Adrenal gland (tissue), 12 donors: Measurements from ENCODE around the gene DCPS. TPM values are rescaled to one million over a fixed set of nuclear protein-coding genes. Genes with fewer than 3 reads are reported as not detected.
A peak's percentile ranks its signal among the peaks of the same experiment; 100 is the strongest.

Experiments
- DNase-seq, 7 donors: peaks; one replicate each; pipeline ENCODE4 v3.0.0-alpha.2; 2019 to 2020
- H3K27ac ChIP-seq, 5 donors: fragments of 200-600 bp; sonication (generic) in 4 of 5; 1 replicate in 3 of 5; 2 replicates in 2 of 5; pipeline versions ENCODE4 v1.5.1 to v1.8.0; 2016 to 2020; ENCODE audit warnings: mild to moderate bottlenecking in 1 of 5
- H3K27me3 ChIP-seq: fragments of 200-600 bp; 2 replicates; pipeline ENCODE4 v1.8.0; 2021
- H3K36me3 ChIP-seq, 2 donors: fragments of 200-600 bp; replicated peaks in 1 of 2; 1 replicate in 1 of 2; 2 replicates in 1 of 2; pipeline versions ENCODE4 v1.5.1 to v1.8.0; 2018 to 2022
- H3K4me1 ChIP-seq, 2 donors: fragments of 200-600 bp; replicated peaks in 1 of 2; 1 replicate in 1 of 2; 2 replicates in 1 of 2; pipeline versions ENCODE4 v1.5.1 to v1.8.0; 2018 to 2021
- H3K4me3 ChIP-seq, 4 donors: fragments of 200-600 bp; sonication (generic) in 3 of 4; one replicate each; pipeline ENCODE4 v1.5.1; 2016 to 2018
- H3K9me3 ChIP-seq, 3 donors: fragments of 200-600 bp; sonication (generic) in 1 of 3; replicated peaks in 1 of 3; 1 replicate in 2 of 3; 2 replicates in 1 of 3; pipeline versions ENCODE4 v1.5.1 to v1.8.0; 2016 to 2021
- CTCF ChIP-seq, 6 experiments: fragments of 450-650 bp in 4 of 6; fragments of 200-600 bp in 2 of 6; sonication (generic) in 1 of 6; IDR thresholded peaks; 1 replicate in 5 of 6; 2 replicates in 1 of 6; pipeline versions ENCODE4 v1.5.1 to v1.8.0; 2016 to 2021; ENCODE audit warnings: antibody characterized with exemption in 6 of 6, mild to moderate bottlenecking in 2 of 6, moderate library complexity in 1 of 6
- POLR2A ChIP-seq, 2 donors: fragments of 450-650 bp; IDR thresholded peaks; one replicate each; pipeline ENCODE4 v1.6.1; 2017; ENCODE audit warnings: antibody characterized with exemption in 2 of 2, mild to moderate bottlenecking in 2 of 2, moderate library complexity in 1 of 2
- WGBS, 4 donors: extraction: QIAGEN DNeasy Blood & Tissue Kit in 2 of 4; methylation state at CpG; one replicate each; pipeline versions ENCODE4 v1.1.5 to v1.1.7; 2013 to 2017; 5-methylcytosine and 5-hydroxymethylcytosine counted together
- intact Hi-C, 2 donors: fragments of 100-400 bp; cut with DNase I; formaldehyde crosslinking; loops; one replicate each; pipeline versions ENCODE4 v1.14.1 to v1.15.0; 2022 to 2023
- polyA plus RNA-seq, 3 donors: library from polyadenylated mRNA; stranded (reverse); fragments of 200-250 nt in 2 of 3; fragments of 350-450 nt in 1 of 3; fragmentation: Illumina TruSeq in 1 of 3; extraction: RNeasy Lipid Tissue Mini Kit (QIAGEN cat#74804) in 1 of 3; gene quantifications; one replicate each; pipeline ENCODE4 v1.2.3, GENCODE V29; 2013 to 2014
- total RNA-seq, 9 donors: library from RNA; depleted of rRNA in 4 of 9; stranded (reverse); fragments of >200 nt in 4 of 9; fragments of 120-200 nt in 1 of 9; fragmentation: NEBNext Ultra II Directional in 1 of 9; extraction: Animal tissue kit (Norgen Biotek cat#: 25700) in 1 of 9; gene quantifications; one replicate each; pipeline versions ENCODE4 v1.1.0 to v1.2.4, GENCODE V29; 2013 to 2023
- donor health status: healthy with polysubstance abuse.
- donor health status: Bipolar disorder and iron deficiency.
- donor health status: DM: yes; HTN: yes; CAD: no.
- donor health status: DM: no; HTN: no; CAD: no.
- donor health status: DM: no; HTN: no; CAD: no.
- donor health status: DM: yes; HTN: yes; CAD: no.

The DCPS gene
- total and polyA plus RNA-seq, 12 donors: 8.3 to 45.5 (median 18.9) TPM

DNA sequence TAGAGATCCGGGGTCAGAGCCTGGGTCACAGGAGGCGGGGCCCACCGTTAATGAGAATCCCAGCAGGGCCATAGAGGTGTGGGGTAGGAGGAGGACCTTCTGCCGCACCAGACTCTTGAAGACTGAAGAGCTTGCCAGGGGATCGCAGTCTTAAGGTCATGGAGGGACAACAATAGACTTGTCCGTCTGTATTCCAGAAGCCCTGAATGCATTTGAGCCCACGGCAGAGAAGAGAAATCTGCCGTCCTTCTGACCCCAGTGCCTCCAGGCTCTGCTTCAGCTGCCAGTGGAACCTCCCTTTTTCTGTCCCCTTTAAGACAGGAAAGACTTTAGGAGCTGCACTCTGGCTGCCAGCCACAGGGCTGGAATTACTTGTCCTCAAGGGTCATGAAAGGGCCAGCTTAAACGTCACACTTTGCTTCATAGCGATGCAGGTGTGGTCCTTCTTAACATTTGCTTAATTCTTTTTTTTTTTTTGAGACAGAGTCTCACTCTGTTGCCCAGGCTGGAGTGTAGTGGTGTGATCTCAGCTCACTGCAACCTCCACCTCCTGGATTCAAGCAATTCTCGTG, 36.1 kb downstream of the DCPS start:
- peaks cover 0 to 42% of the 10 kb centered on the region in 2 donors for H3K4me1 ChIP-seq
- peak in 6 of 7 donors; percentile 61 to 83 (median 74) for DNase-seq
- intact Hi-C loops: no loop called here
- peaks cover 0 to 21% of the 10 kb centered on the region in 2 donors for H3K36me3 ChIP-seq
- H3K4me3 ChIP-seq: no peak overlapping the region
- H3K9me3 ChIP-seq: no peaks in the 10 kb centered on the region
- H3K27me3 ChIP-seq: no peaks in the 10 kb centered on the region
- WGBS, 4 donors: 30 to 82% (median 59%) methylated on average over 5 to 11 of the region's 11 CpGs
- TF ChIP-seq POLR2A (IDR thresholded peaks at IDR 0.05) (no peak), CTCF (IDR thresholded peaks at IDR 0.05) (no peak)
- peak overlapping the region in 3 of 5 donors; percentile 9 to 77 (median 56) for H3K27ac ChIP-seq

GRCh38 chr11:126340960-126341606, 37.2 kb downstream of the DCPS start:
- H3K9me3 ChIP-seq: no peaks in the 10 kb centered on the region
- TF ChIP-seq POLR2A (IDR thresholded peaks at IDR 0.05) (no peak), CTCF (IDR thresholded peaks at IDR 0.05) (no peak)
- H3K4me3 ChIP-seq: no peak overlapping the region
- H3K4me1 ChIP-seq: peaks cover 9 to 48% of the 10 kb centered on the region in 2 donors
- intact Hi-C loops: no loop called here
- H3K27me3 ChIP-seq: no peaks in the 10 kb centered on the region
- peaks cover 0 to 22% of the 10 kb centered on the region in 2 donors for H3K36me3 ChIP-seq
- H3K27ac ChIP-seq: peak overlapping the region in 3 of 5 donors; percentile 9 to 56 (median 25)
- DNase-seq: no peak
- WGBS, 4 donors: 80 to 86% (median 82%) methylated on average over 7 of the region's 7 CpGs

GRCh38 chr11:126341760-126342161, 37.9 kb downstream of the DCPS start:
- Histone ChIP-seq H3K4me1 (peaks cover 15 to 47% of the 10 kb centered on the region in 2 donors), H3K27ac (peak overlapping the region in 2 of 5 donors; percentile 7 to 8), H3K36me3 (peaks cover 0 to 22% of the 10 kb centered on the region in 2 donors), H3K27me3 (no peaks in the 10 kb centered on the region), H3K4me3 (no peak overlapping the region), H3K9me3 (no peaks in the 10 kb centered on the region)
- intact Hi-C loops: no loop called here
- DNase-seq: no peak
- TF ChIP-seq CTCF (IDR thresholded peaks at IDR 0.05) (no peak), POLR2A (IDR thresholded peaks at IDR 0.05) (no peak)
- 61 to 81% (median 67%) methylated on average over 2 to 3 of the region's 3 CpGs for WGBS, 4 donors

DNA sequence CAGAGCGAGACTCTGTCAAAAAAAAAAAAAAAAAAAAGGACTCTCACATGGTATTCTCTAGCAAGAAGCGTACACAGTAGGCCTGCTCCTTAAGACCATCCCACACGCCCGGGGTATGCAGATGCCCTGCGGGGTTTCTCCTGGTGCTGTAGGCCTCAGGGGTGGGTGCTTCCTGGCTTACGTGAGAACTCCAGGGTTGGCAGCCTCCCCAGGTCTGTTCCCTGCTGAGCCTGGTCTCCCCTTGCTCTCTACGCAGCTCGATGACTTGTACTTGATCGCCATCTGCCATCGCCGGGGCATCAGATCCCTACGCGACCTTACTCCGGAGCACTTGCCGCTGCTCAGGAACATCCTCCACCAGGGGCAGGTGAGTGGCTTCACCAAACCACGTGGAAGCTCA, 39.2 kb downstream of the DCPS start:
- no peak for DNase-seq
- no peak overlapping the region for H3K27ac ChIP-seq
- peaks cover 27 to 53% of the 10 kb centered on the region in 2 donors for H3K4me1 ChIP-seq
- TF ChIP-seq CTCF (IDR thresholded peaks at IDR 0.05) (no peak), POLR2A (IDR thresholded peaks at IDR 0.05) (no peak)
- peaks cover 0 to 22% of the 10 kb centered on the region in 2 donors for H3K36me3 ChIP-seq
- no peak overlapping the region for H3K4me3 ChIP-seq
- no peaks in the 10 kb centered on the region for H3K9me3 ChIP-seq
- 95 to 98% (median 96%) methylated on average over 11 to 16 of the region's 16 CpGs for WGBS, 4 donors
- no peaks in the 10 kb centered on the region for H3K27me3 ChIP-seq
- intact Hi-C loops: no loop called here
